Measurements from ENCODE around the gene PASK. TPM values are rescaled to one million over a fixed set of nuclear protein-coding genes. Genes with fewer than 3 reads are reported as not detected.
A peak's percentile ranks its signal among the peaks of the same experiment; 100 is the strongest.

Gene PASK
- total RNA-seq, 2 donors from 2014 or later: 108 to 163 TPM

GRCh38 chr2:241163601-241164118 lies 14.4 kb upstream of the PASK start:
- Mint-ChIP-seq H3K27ac (no peak overlapping the region), H3K4me3 (no peak overlapping the region), H3K36me3 (ENCODE audit: low read depth) (peaks cover 3% of the 10 kb centered on the region), H3K27me3 (no peaks in the 10 kb centered on the region), H3K4me1 (peaks cover 2% of the 10 kb centered on the region)
- ATAC-seq (no peak), DNase-seq (no peak)
- no peaks in the 10 kb centered on the region for H3K9me3 ChIP-seq (ENCODE audit: control insufficient read depth, low read length, poor library complexity, severe bottlenecking)

- Mint-ChIP-seq H3K27ac (no peak overlapping the region), H3K4me1 (peaks cover 1% of the 10 kb centered on the region), H3K36me3 (ENCODE audit: low read depth) (no peaks in the 10 kb centered on the region), H3K27me3 (no peaks in the 10 kb centered on the region), H3K4me3 (no peak overlapping the region)
- DNase-seq (no peak), ATAC-seq (no peak)
- H3K9me3 ChIP-seq (ENCODE audit: control insufficient read depth, low read length, poor library complexity, severe bottlenecking): no peaks in the 10 kb centered on the region
Observed at GRCh38 chr2:241161646-241162281, 12.5 kb upstream of the PASK start.

- Mint-ChIP-seq H3K36me3 (ENCODE audit: low read depth) (no peaks in the 10 kb centered on the region), H3K27me3 (no peaks in the 10 kb centered on the region)
- ATAC-seq: no peak
Observed at GRCh38 chr2:241160318-241160717, 11.0 kb upstream of the PASK start.

GRCh38 chr2:241159116-241159515 lies 9.8 kb upstream of the PASK start:
- ATAC-seq: no peak
- H3K27ac Mint-ChIP-seq: peak overlapping the region; percentile 41
- H3K4me1 Mint-ChIP-seq: peaks cover 2% of the 10 kb centered on the region
- H3K9me3 ChIP-seq (ENCODE audit: control insufficient read depth, low read length, poor library complexity, severe bottlenecking): no peaks in the 10 kb centered on the region
- no peak for DNase-seq
- no peak overlapping the region for H3K4me3 Mint-ChIP-seq
- no peaks in the 10 kb centered on the region for H3K36me3 Mint-ChIP-seq (ENCODE audit: low read depth)
- no peaks in the 10 kb centered on the region for H3K27me3 Mint-ChIP-seq

More at GRCh38 chr2:241160318-241160717, 11.0 kb upstream of the PASK start:
- Mint-ChIP-seq H3K27ac (no peak overlapping the region), H3K4me1 (peaks cover 2% of the 10 kb centered on the region), H3K4me3 (no peak overlapping the region)
- no peaks in the 10 kb centered on the region for H3K9me3 ChIP-seq (ENCODE audit: control insufficient read depth, low read length, poor library complexity, severe bottlenecking)
- no peak for DNase-seq

- DNase-seq (no peak), ATAC-seq (no peak)
- Mint-ChIP-seq H3K27ac (peak overlapping the region; percentile 41), H3K27me3 (no peaks in the 10 kb centered on the region), H3K36me3 (ENCODE audit: low read depth) (no peaks in the 10 kb centered on the region), H3K4me1 (peaks cover 2% of the 10 kb centered on the region), H3K4me3 (no peak overlapping the region)
- H3K9me3 ChIP-seq (ENCODE audit: control insufficient read depth, low read length, poor library complexity, severe bottlenecking): no peaks in the 10 kb centered on the region
Observed at GRCh38 chr2:241158546-241158900, 9.3 kb upstream of the PASK start.

- ATAC-seq (no peak), DNase-seq (no peak)
- Mint-ChIP-seq H3K27ac (no peak overlapping the region), H3K4me1 (peaks cover 5% of the 10 kb centered on the region), H3K36me3 (ENCODE audit: low read depth) (no peaks in the 10 kb centered on the region), H3K4me3 (no peak overlapping the region), H3K27me3 (no peaks in the 10 kb centered on the region)
- H3K9me3 ChIP-seq (ENCODE audit: control insufficient read depth, low read length, poor library complexity, severe bottlenecking): no peaks in the 10 kb centered on the region
Observed at GRCh38 chr2:241157841-241158545, 8.7 kb upstream of the PASK start.

- no peaks in the 10 kb centered on the region for H3K9me3 ChIP-seq (ENCODE audit: control insufficient read depth, low read length, poor library complexity, severe bottlenecking)
- H3K4me3 Mint-ChIP-seq: no peak overlapping the region
- H3K4me1 Mint-ChIP-seq: peaks cover 9% of the 10 kb centered on the region
- no peaks in the 10 kb centered on the region for H3K27me3 Mint-ChIP-seq
- ATAC-seq: no peak
- no peak for DNase-seq
- H3K36me3 Mint-ChIP-seq (ENCODE audit: low read depth): no peaks in the 10 kb centered on the region
- H3K27ac Mint-ChIP-seq: peak overlapping the region; percentile 39
Observed at GRCh38 chr2:241156971-241157441, 7.7 kb upstream of the PASK start.

GRCh38 chr2:241155936-241156335 lies 6.7 kb upstream of the PASK start:
- H3K27me3 Mint-ChIP-seq: no peaks in the 10 kb centered on the region
- no peak overlapping the region for H3K4me3 Mint-ChIP-seq
- no peak overlapping the region for H3K27ac Mint-ChIP-seq
- H3K9me3 ChIP-seq (ENCODE audit: control insufficient read depth, low read length, poor library complexity, severe bottlenecking): no peaks in the 10 kb centered on the region
- ATAC-seq (no peak), DNase-seq (no peak)
- peaks cover 20% of the 10 kb centered on the region for H3K4me1 Mint-ChIP-seq
- H3K36me3 Mint-ChIP-seq (ENCODE audit: low read depth): no peaks in the 10 kb centered on the region

GRCh38 chr2:241154915-241155314 lies 5.6 kb upstream of the PASK start:
- H3K4me1 Mint-ChIP-seq: peaks cover 26% of the 10 kb centered on the region
- ATAC-seq (no peak), DNase-seq (no peak)
- H3K27me3 Mint-ChIP-seq: no peaks in the 10 kb centered on the region
- H3K9me3 ChIP-seq (ENCODE audit: control insufficient read depth, low read length, poor library complexity, severe bottlenecking): no peaks in the 10 kb centered on the region
- peaks cover 3% of the 10 kb centered on the region for H3K36me3 Mint-ChIP-seq (ENCODE audit: low read depth)
- no peak overlapping the region for H3K27ac Mint-ChIP-seq
- no peak overlapping the region for H3K4me3 Mint-ChIP-seq

GRCh38 chr2:241153616-241154015 lies 4.3 kb upstream of the PASK start:
- DNase-seq (no peak), ATAC-seq (no peak)
- Mint-ChIP-seq H3K27ac (no peak overlapping the region), H3K4me3 (no peak overlapping the region), H3K36me3 (ENCODE audit: low read depth) (peaks cover 4% of the 10 kb centered on the region), H3K4me1 (peaks cover 31% of the 10 kb centered on the region), H3K27me3 (no peaks in the 10 kb centered on the region)
- H3K9me3 ChIP-seq (ENCODE audit: control insufficient read depth, low read length, poor library complexity, severe bottlenecking): no peaks in the 10 kb centered on the region

- peaks cover 38% of the 10 kb centered on the region for H3K4me1 Mint-ChIP-seq
- no peak for DNase-seq
- H3K9me3 ChIP-seq (ENCODE audit: control insufficient read depth, low read length, poor library complexity, severe bottlenecking): no peaks in the 10 kb centered on the region
- H3K27ac Mint-ChIP-seq: no peak overlapping the region
- H3K27me3 Mint-ChIP-seq: no peaks in the 10 kb centered on the region
- ATAC-seq: no peak
- H3K36me3 Mint-ChIP-seq (ENCODE audit: low read depth): peaks cover 6% of the 10 kb centered on the region
- H3K4me3 Mint-ChIP-seq: peak overlapping the region; percentile 100
Observed at GRCh38 chr2:241151934-241152660, 2.8 kb upstream of the PASK start.

- DNase-seq (no peak), ATAC-seq (no peak)
- peaks cover 39% of the 10 kb centered on the region for H3K4me1 Mint-ChIP-seq
- no peaks in the 10 kb centered on the region for H3K9me3 ChIP-seq (ENCODE audit: control insufficient read depth, low read length, poor library complexity, severe bottlenecking)
- peaks cover 6% of the 10 kb centered on the region for H3K36me3 Mint-ChIP-seq (ENCODE audit: low read depth)
- H3K4me3 Mint-ChIP-seq: peak overlapping the region; percentile 100
- H3K27me3 Mint-ChIP-seq: no peaks in the 10 kb centered on the region
- peak overlapping the region; percentile 99 for H3K27ac Mint-ChIP-seq
Observed at GRCh38 chr2:241150660-241151530, 1.6 kb upstream of the PASK start.

Data from T-helper 17 cell (primary cell).